Endothelial cell of umbilical vein (primary cell): ENCODE measurements around the gene MMP24.

Source experiments
- EZH2 ChIP-seq: IDR thresholded peaks from 2 replicates; pipeline ENCODE4 v1.6.1; 2012; ENCODE audit warnings: borderline replicate concordance, low read depth, mild to moderate bottlenecking, moderate library complexity, low read length, inconsistent platforms; ENCODE audit not compliant: severe bottlenecking
- JUN ChIP-seq: IDR thresholded peaks from 2 replicates; pipeline ENCODE4 v1.6.1; 2011; ENCODE audit warnings: borderline replicate concordance, low read depth; ENCODE audit not compliant: insufficient read length, insufficient read depth
- POLR2A ChIP-seq: IDR thresholded peaks from 2 replicates; pipeline ENCODE4 v1.6.1; 2012; ENCODE audit warnings: low read depth, mild to moderate bottlenecking, control low read depth, low read length
- POLR2AphosphoS5 ChIP-seq: IDR thresholded peaks from 2 replicates; pipeline ENCODE4 v1.6.1; 2012; ENCODE audit warnings: low read depth, mild to moderate bottlenecking, control low read depth, low read length, moderate library complexity; ENCODE audit not compliant: insufficient read depth
- TF ChIP-seq, protein P1 (sequence below), 2 donors: IDR thresholded peaks; 1 replicate in 1 of 2; 2 replicates in 1 of 2; pipeline ENCODE4 v1.5.1; 2011; ENCODE audit warnings: low read length in 2 of 2, mild to moderate bottlenecking in 2 of 2, moderate library complexity in 2 of 2, control low read depth in 1 of 2, inconsistent platforms in 1 of 2, low read depth in 1 of 2; ENCODE audit not compliant: insufficient read depth in 1 of 2; ENCODE audit errors: extremely low read depth in 1 of 2

DNA sequence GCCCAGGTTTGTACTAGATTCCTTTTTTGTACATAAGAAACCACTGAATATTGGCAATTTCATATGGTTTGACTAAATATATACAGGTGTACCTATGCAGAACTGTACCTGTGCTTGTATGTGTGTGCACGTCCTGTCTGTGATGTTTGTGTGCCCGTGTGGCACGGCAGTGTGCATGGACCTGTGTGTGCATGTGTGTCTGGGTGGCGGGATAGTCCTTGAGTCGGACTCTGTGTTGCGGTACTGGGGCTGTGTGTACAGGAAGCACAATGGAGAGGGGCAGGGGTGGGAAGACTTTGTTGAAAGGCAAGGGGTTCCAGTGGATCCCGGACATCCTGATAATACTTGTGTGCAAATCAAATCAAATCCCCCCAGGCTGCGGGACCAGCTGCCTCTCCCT, 69.2 kb downstream of the MMP24 start:
- TF ChIP-seq, protein P1, sequence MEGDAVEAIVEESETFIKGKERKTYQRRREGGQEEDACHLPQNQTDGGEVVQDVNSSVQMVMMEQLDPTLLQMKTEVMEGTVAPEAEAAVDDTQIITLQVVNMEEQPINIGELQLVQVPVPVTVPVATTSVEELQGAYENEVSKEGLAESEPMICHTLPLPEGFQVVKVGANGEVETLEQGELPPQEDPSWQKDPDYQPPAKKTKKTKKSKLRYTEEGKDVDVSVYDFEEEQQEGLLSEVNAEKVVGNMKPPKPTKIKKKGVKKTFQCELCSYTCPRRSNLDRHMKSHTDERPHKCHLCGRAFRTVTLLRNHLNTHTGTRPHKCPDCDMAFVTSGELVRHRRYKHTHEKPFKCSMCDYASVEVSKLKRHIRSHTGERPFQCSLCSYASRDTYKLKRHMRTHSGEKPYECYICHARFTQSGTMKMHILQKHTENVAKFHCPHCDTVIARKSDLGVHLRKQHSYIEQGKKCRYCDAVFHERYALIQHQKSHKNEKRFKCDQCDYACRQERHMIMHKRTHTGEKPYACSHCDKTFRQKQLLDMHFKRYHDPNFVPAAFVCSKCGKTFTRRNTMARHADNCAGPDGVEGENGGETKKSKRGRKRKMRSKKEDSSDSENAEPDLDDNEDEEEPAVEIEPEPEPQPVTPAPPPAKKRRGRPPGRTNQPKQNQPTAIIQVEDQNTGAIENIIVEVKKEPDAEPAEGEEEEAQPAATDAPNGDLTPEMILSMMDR (IDR thresholded peaks at IDR 0.05; ENCODE audit: extremely low read depth in 1 of 2, insufficient read depth in 1 of 2, low read depth in 1 of 2, low read length in 2 of 2): no peak
- no peak for TF ChIP-seq POLR2A
- TF ChIP-seq JUN: no peak
- TF ChIP-seq POLR2AphosphoS5: no peak
- TF ChIP-seq EZH2: no peak
